ENCODE results near the gene ID3. TPM values are rescaled to one million over a fixed set of nuclear protein-coding genes. Genes with fewer than 3 reads are reported as not detected.

ID3 gene
- total and polyA plus RNA-seq, 2 of the 8 experiments (the other 6 are each of a cell fraction or from before 2014, with no cell fraction given), result 240 to 304 TPM

- no peak for TF ChIP-seq EP300 (IDR thresholded peaks at IDR 0.05; ENCODE audit: borderline replicate concordance in 1 of 2, low read depth in 2 of 2, low read length in 2 of 2)
- no peak for TF ChIP-seq TAF1 (IDR thresholded peaks at IDR 0.05; ENCODE audit: low read depth, low read length)
- no peak for TF ChIP-seq MAX (IDR thresholded peaks at IDR 0.05)
- no peak for TF ChIP-seq ATF3 (IDR thresholded peaks at IDR 0.05; ENCODE audit: insufficient read depth, low read depth, low read length)
- TF ChIP-seq NANOG (IDR thresholded peaks at IDR 0.05; ENCODE audit: insufficient read depth, low read depth, low read length, poor library complexity, severe bottlenecking), result no peak
- TF ChIP-seq CBX8 (IDR thresholded peaks at IDR 0.05; ENCODE audit: borderline replicate concordance, low read depth, low read length), result no peak
Measured at GRCh38 chr1:23529146-23530086, 29.9 kb downstream of the ID3 start (continued).

All from H1 (cell line).